HepG2 (cell line): Measurements from ENCODE around the gene GSTM2. TPM values are rescaled to one million over a fixed set of nuclear protein-coding genes. Genes with fewer than 3 reads are reported as not detected.
"Not testable (repeated sequence)": the region's sequence is repeated elsewhere in the genome, so short reads cannot be mapped to it uniquely, and the experiment has no call there.

ENCODE experiments used
- ATAC-seq: fragments of 200-7000 bp; cut with Tn5 transposase; 3 replicates; pipeline ENCODE4 v1.9.1; 2020; ENCODE audit warnings: mild to moderate bottlenecking, moderate library complexity
- BruUV-seq: library from RNA; stranded (reverse); fragments of 400-500 nt; replicated peaks from 2 replicates; lab custom pipeline; 2021; lab: Mats Ljungman, UMichigan
- CTCF ChIA-PET: fragments of 300-600 bp; formaldehyde crosslinking; extraction: SDS; loops from one replicate; lab custom pipeline; 2021; ENCODE audit warnings: low total read pairs, inconsistent platforms, low intra/inter-chr PET ratio; lab: Yijun Ruan, JAX
- POLR2A ChIA-PET: fragments of 350-600 bp; sonication (Branson Sonifier 250); formaldehyde crosslinking; loops from one replicate; lab custom pipeline; 2020; ENCODE audit warnings: antibody characterized with exemption, inconsistent platforms; lab: Yijun Ruan, JAX
- DNase-seq: peaks from one replicate; pipeline ENCODE4 v3.0.0-alpha.2; 2015; ENCODE audit warnings: low spot score
- FAIRE-seq: peaks from 3 replicates; lab custom pipeline; 2011; peaks lifted over from hg19 to GRCh38; lab: Jason Lieb, UNC
- H2AFZ ChIP-seq: one replicate; pipeline ENCODE4 v1.6.1; 2011; ENCODE audit warnings: low read length, inconsistent platforms
- H3K27ac ChIP-seq: fragments of 300-600 bp; 3 replicates; pipeline ENCODE4 v1.8.0; 2011; ENCODE audit warnings: mixed run types, mild to moderate bottlenecking, mixed read lengths, low read length, inconsistent platforms; ENCODE audit not compliant: insufficient read depth; ENCODE audit errors: extremely low read length
- H3K27me3 ChIP-seq, 2 experiments: fragments of 200-600 bp in 1 of 2; 2 replicates in 1 of 2; 3 replicates in 1 of 2; pipeline versions ENCODE4 v1.6.0 to v1.8.0; 2011; ENCODE audit warnings: low read length in 2 of 2, mild to moderate bottlenecking in 2 of 2, moderate library complexity in 2 of 2, inconsistent platforms in 1 of 2; ENCODE audit not compliant: insufficient read depth in 2 of 2, control insufficient read depth in 1 of 2
- H3K36me3 ChIP-seq, 2 experiments: fragments of 200-600 bp in 1 of 2; replicated peaks in 1 of 2; 2 replicates in 1 of 2; 3 replicates in 1 of 2; pipeline versions ENCODE4 v1.5.1 to v1.8.0; 2011; ENCODE audit warnings: low read length in 2 of 2, inconsistent platforms in 1 of 2; ENCODE audit not compliant: insufficient read depth in 2 of 2, control insufficient read depth in 1 of 2
- H3K4me1 ChIP-seq: 2 replicates; pipeline ENCODE4 v1.5.1; 2012; ENCODE audit warnings: low read length, inconsistent platforms; ENCODE audit not compliant: insufficient read depth
- H3K4me2 ChIP-seq: 2 replicates; pipeline ENCODE4 v1.6.0; 2011; ENCODE audit warnings: low read depth, low read length, inconsistent platforms
- H3K4me3 ChIP-seq, 3 experiments: fragments of 200-600 bp in 1 of 3; sonication (generic), shearing (Covaris generic) in 1 of 3; replicated peaks in 1 of 3; 2 replicates each; pipeline ENCODE4 v1.5.1; 2011 to 2016; ENCODE audit warnings: low read length in 3 of 3, inconsistent platforms in 2 of 3, low read depth in 2 of 3, mild to moderate bottlenecking in 2 of 3, control low read depth in 1 of 3, mixed read lengths in 1 of 3; ENCODE audit not compliant: insufficient read depth in 1 of 3
- H3K79me2 ChIP-seq: one replicate; pipeline ENCODE4 v1.6.1; 2011; ENCODE audit warnings: low read length, inconsistent platforms; ENCODE audit not compliant: insufficient read depth
- H3K9ac ChIP-seq: 2 replicates; pipeline ENCODE4 v1.6.0; 2011; ENCODE audit warnings: mild to moderate bottlenecking, low read depth, low read length, inconsistent platforms; ENCODE audit not compliant: insufficient read depth
- H3K9me3 ChIP-seq: 2 replicates; pipeline ENCODE4 v1.5.1; 2012; ENCODE audit warnings: mild to moderate bottlenecking, low read length
- H4K20me1 ChIP-seq: 2 replicates; pipeline ENCODE4 v1.6.0; 2011; ENCODE audit warnings: inconsistent platforms, mild to moderate bottlenecking, low read length, moderate library complexity; ENCODE audit not compliant: insufficient read depth
- ATM ChIP-seq: fragments of 450-650 bp; IDR thresholded peaks from 2 replicates; pipeline ENCODE4 v1.7.1; 2017; ENCODE audit warnings: mild to moderate bottlenecking, borderline replicate concordance
- FOXP4 ChIP-seq: sonication (generic); formaldehyde crosslinking; IDR thresholded peaks from 2 replicates; pipeline ENCODE4 v1.4.0; 2020; ENCODE audit warnings: missing genetic modification reagents
- MTA3 ChIP-seq: sonication (generic); formaldehyde crosslinking; IDR thresholded peaks from 2 replicates; pipeline ENCODE4 v1.4.0; 2020; ENCODE audit warnings: missing genetic modification reagents
- NFYC ChIP-seq: IDR thresholded peaks from 2 replicates; pipeline ENCODE4 v1.6.1; 2016; ENCODE audit warnings: missing genetic modification reagents, missing compliant biosample characterization
- POLR2AphosphoS5 ChIP-seq: IDR thresholded peaks from 2 replicates; pipeline ENCODE4 v1.6.1; 2012; ENCODE audit warnings: low read depth, low read length
- REL ChIP-seq: sonication (generic); formaldehyde crosslinking; conservative IDR thresholded peaks from 2 replicates; pipeline ENCODE4 v1.8.0; 2022; ENCODE audit warnings: mild to moderate bottlenecking, missing genetic modification reagents, moderate library complexity
- TBL1XR1 ChIP-seq: fragments of 150-350 bp; IDR thresholded peaks from 2 replicates; pipeline ENCODE4 v1.6.1; 2014; ENCODE audit warnings: borderline replicate concordance, low read length; ENCODE audit not compliant: partially characterized antibody
- TFE3 ChIP-seq: IDR thresholded peaks from 2 replicates; pipeline ENCODE4 v1.6.1; 2016
- ZNF337 ChIP-seq: sonication (generic); formaldehyde crosslinking; IDR thresholded peaks from 2 replicates; pipeline ENCODE4 v1.5.1; 2020; ENCODE audit warnings: missing genetic modification reagents, low read depth, mild to moderate bottlenecking, borderline replicate concordance
- ZNF777 ChIP-seq: sonication (generic); formaldehyde crosslinking; IDR thresholded peaks from 2 replicates; pipeline ENCODE4 v1.4.0; 2020; ENCODE audit warnings: missing genetic modification reagents
- WGBS: methylation state at CpG from one replicate; pipeline ENCODE4 v1.1.6; 2017; ENCODE audit warnings: low lambda C conversion rate; 5-methylcytosine and 5-hydroxymethylcytosine counted together
- in situ Hi-C: cut with HindIII; loops from 2 replicates; pipeline ENCODE4 v1.10.0; 2017; ENCODE audit warnings: low pct_unique_long_range_greater_than_20kb; ENCODE audit not compliant: extremely low pct_ligation_motif_present
- intact Hi-C: fragments of 100-400 bp; cut with micrococcal nuclease; formaldehyde crosslinking; loops from one replicate; pipeline ENCODE4 v1.10.0; 2022; ENCODE audit not compliant: unreplicated experiment
- polyA plus RNA-seq, 8 experiments: library from polyadenylated mRNA; depleted of rRNA in 3 of 8; stranded (reverse) in 7 of 8; unstranded in 1 of 8; fragments of >200 nt; fragmentation: Illumina TruSeq in 4 of 8; extraction: Trizol in 4 of 8; gene quantifications; 2 replicates each; pipeline versions ENCODE4 v1.2.1 to v1.2.3, GENCODE V29; 2011 to 2016; ENCODE audit warnings: low read depth in 4 of 8, missing spikeins in 1 of 8, mixed read lengths in 1 of 8; ENCODE audit not compliant: insufficient read depth in 1 of 8
- total RNA-seq, 5 experiments: library from RNA; depleted of rRNA; stranded (reverse); fragments of >200 nt; fragmentation: Illumina TruSeq; extraction: Trizol; gene quantifications; 2 replicates each; pipeline ENCODE4 v1.2.3, GENCODE V29; 2016; ENCODE audit warnings: low read depth in 1 of 5
- TF ChIP-seq, protein P1 (sequence below): sonication (generic); formaldehyde crosslinking; IDR thresholded peaks from 2 replicates; pipeline ENCODE4 v1.5.0; 2020; ENCODE audit warnings: mild to moderate bottlenecking, missing genetic modification reagents

Gene GSTM2
- total and polyA plus RNA-seq, 2 of the 13 experiments (the other 11 are each of a cell fraction or from before 2014, with no cell fraction given), result 7.0 to 15.0 TPM

GRCh38 chr1:109669246-109669948, 1.5 kb downstream of the GSTM2 start:
- H3K36me3 ChIP-seq, result no peaks in the 10 kb centered on the region
- no peaks in the 10 kb centered on the region for H4K20me1 ChIP-seq
- no peak overlapping the region for H3K27ac ChIP-seq
- no peak for FAIRE-seq
- POLR2A ChIA-PET, result no interaction called here
- no TSS peak for BruUV-seq
- H3K79me2 ChIP-seq, result no peaks in the 10 kb centered on the region
- H3K4me1 ChIP-seq, result peaks cover 13% of the 10 kb centered on the region
- H2AFZ ChIP-seq, result no peak overlapping the region
- H3K4me3 ChIP-seq, result no peak overlapping the region
- no peak overlapping the region for H3K4me2 ChIP-seq
- no peak for ATAC-seq
- TF ChIP-seq, protein P1, sequence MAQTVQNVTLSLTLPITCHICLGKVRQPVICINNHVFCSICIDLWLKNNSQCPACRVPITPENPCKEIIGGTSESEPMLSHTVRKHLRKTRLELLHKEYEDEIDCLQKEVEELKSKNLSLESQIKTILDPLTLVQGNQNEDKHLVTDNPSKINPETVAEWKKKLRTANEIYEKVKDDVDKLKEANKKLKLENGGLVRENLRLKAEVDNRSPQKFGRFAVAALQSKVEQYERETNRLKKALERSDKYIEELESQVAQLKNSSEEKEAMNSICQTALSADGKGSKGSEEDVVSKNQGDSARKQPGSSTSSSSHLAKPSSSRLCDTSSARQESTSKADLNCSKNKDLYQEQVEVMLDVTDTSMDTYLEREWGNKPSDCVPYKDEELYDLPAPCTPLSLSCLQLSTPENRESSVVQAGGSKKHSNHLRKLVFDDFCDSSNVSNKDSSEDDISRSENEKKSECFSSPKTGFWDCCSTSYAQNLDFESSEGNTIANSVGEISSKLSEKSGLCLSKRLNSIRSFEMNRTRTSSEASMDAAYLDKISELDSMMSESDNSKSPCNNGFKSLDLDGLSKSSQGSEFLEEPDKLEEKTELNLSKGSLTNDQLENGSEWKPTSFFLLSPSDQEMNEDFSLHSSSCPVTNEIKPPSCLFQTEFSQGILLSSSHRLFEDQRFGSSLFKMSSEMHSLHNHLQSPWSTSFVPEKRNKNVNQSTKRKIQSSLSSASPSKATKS, result no peak
- TF ChIP-seq TBL1XR1 (no peak), MTA3 (CRISPR knock-in tag) (no peak), ZNF777 (CRISPR knock-in tag) (no peak), NFYC (CRISPR knock-in tag) (no peak), TFE3 (no peak), REL (CRISPR knock-in tag) (no peak), FOXP4 (CRISPR knock-in tag) (no peak), ATM (no peak), ZNF337 (CRISPR knock-in tag) (no peak), POLR2AphosphoS5 (no peak)
- WGBS, result 91% methylated on average over 18 of the region's 22 CpGs
- no peak for DNase-seq
- no peak overlapping the region for H3K9ac ChIP-seq
- CTCF ChIA-PET, result no interaction called here
- intact Hi-C loops, result no loop called here
- no peaks in the 10 kb centered on the region for H3K27me3 ChIP-seq
- no peaks in the 10 kb centered on the region for H3K9me3 ChIP-seq
- in situ Hi-C loops, result loop anchor here (10.0 kb wide), 1 partner anchor 45 kb away; the partner anchor contains the start of gene GSTM5

DNA sequence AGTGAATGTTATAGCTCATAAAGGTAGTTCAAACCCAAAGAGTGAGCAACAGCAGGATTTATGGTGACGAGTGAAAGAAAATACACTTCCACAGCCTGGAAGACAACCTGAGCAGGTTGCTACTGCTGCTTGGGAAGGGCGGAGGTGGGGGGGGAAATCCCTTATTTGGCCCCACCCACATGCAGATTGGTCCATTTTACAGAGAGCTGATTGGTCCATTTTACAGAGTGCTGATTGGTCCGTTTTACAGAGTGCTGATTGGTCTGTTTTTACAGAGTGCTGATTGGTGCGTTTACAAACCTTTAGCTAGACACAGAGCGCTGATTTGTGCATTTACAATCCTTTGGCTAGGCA, 2.1 kb downstream of the GSTM2 start:
- H3K79me2 ChIP-seq, intact Hi-C loops, H3K27me3 ChIP-seq, H3K36me3 ChIP-seq, BruUV-seq, H3K27ac ChIP-seq, H2AFZ ChIP-seq, FAIRE-seq, H3K4me3 ChIP-seq, H4K20me1 ChIP-seq, H3K9ac ChIP-seq, DNase-seq, ATAC-seq, H3K9me3 ChIP-seq, CTCF ChIA-PET, H3K4me2 ChIP-seq: not testable (repeated sequence)
- peaks cover 13% of the 10 kb centered on the region for H3K4me1 ChIP-seq
- 90% methylated on average over 4 of the region's 5 CpGs for WGBS
- in situ Hi-C loops, result loop anchor here (10.0 kb wide), 1 partner anchor 45 kb away; the partner anchor contains the start of gene GSTM5
- POLR2A ChIA-PET, result interaction anchor here (0.6 kb wide), 1 partner anchor 14 kb away, joined by 3 read pairs; the partner anchor contains the start of gene GSTM4
